WI38 (cell line): ENCODE data around the gene ANKRA2.

ENCODE experiments used
- H3K4me3 ChIP-seq: 2 replicates; pipeline ENCODE4 v1.5.1; 2011; ENCODE audit warnings: low read depth, mild to moderate bottlenecking, control low read depth, low read length
- TF ChIP-seq, protein P1 (sequence below): IDR thresholded peaks from 2 replicates; pipeline ENCODE4 v1.5.1; 2012; ENCODE audit warnings: low read depth, mild to moderate bottlenecking, control low read depth, low read length

Gene ANKRA2, protein sequence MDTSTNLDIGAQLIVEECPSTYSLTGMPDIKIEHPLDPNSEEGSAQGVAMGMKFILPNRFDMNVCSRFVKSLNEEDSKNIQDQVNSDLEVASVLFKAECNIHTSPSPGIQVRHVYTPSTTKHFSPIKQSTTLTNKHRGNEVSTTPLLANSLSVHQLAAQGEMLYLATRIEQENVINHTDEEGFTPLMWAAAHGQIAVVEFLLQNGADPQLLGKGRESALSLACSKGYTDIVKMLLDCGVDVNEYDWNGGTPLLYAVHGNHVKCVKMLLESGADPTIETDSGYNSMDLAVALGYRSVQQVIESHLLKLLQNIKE

DNA sequence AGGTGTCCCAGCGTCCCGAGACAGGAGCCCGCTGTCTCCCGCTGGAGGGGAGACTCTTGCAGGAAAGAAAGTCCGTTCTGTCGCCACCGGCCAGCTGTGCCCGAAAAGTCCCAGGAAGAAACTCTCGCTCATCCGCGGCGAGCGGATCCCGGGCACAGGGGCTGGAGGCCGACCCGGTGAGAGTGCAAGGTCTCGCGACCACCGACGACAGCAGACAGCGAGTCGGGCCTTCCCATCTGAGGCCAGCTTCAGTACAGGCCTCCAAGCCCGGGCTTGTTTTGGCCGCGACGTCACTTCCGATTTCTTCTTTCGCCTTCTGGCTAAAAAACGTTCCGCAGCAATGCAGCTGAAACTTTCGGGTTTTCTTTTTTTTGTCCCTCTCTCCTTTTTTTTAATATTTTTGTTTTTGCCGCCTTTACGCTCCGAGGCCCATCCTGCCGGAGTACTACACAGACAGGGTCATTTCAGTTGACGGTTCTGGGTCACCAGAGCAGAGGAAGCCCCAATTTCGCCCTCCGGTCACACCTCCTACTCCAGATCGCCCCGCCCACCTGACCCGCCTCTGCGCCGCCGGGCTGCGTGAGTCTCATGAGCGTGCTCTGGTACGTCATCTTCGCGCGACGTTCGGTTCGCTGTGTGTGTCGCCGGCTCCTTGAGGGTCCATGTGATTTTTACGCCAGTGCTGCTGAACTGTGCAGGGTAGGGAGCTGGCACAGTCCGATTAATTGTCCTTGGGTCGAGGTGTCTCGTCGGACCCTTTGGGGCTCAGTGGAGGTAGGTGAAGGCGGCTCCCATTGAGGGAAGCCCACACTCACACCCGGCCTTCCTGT, at the start of gene ANKRA2, which contains the start of gene UTP15:
ANKRA2 (minus strand) TSS at position 501 of the 830 bp plus-strand sequence. CDS start 2,758 bp downstream, outside the sequence.
UTP15 (plus strand) TSS at position 605 of the 830 bp plus-strand sequence. CDS start 1,602 bp downstream, outside the sequence.
- TF ChIP-seq, protein P1, sequence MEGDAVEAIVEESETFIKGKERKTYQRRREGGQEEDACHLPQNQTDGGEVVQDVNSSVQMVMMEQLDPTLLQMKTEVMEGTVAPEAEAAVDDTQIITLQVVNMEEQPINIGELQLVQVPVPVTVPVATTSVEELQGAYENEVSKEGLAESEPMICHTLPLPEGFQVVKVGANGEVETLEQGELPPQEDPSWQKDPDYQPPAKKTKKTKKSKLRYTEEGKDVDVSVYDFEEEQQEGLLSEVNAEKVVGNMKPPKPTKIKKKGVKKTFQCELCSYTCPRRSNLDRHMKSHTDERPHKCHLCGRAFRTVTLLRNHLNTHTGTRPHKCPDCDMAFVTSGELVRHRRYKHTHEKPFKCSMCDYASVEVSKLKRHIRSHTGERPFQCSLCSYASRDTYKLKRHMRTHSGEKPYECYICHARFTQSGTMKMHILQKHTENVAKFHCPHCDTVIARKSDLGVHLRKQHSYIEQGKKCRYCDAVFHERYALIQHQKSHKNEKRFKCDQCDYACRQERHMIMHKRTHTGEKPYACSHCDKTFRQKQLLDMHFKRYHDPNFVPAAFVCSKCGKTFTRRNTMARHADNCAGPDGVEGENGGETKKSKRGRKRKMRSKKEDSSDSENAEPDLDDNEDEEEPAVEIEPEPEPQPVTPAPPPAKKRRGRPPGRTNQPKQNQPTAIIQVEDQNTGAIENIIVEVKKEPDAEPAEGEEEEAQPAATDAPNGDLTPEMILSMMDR = no peak
- H3K4me3 ChIP-seq = peak within 1 kb of the TSS; percentile 99

DNA sequence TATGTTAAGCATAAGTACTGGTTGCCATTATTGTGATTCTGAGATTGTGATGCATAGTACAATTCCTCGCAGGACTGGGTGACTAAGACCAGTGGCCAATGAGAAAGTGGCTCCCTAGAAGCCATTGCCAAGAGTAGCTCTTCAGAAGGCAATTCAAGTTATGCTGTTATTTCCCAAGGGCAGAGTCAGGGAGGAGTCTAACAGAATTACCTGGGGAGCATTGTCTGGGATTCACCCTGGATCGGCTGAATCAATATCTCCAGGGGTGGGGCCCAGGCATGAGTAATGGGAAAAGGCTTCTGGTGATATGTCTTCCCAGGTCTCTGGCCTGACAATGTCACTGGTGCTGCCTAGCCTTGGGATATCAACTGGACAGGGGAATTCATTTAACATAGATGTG, 49.6 kb upstream of the ANKRA2 start:
- TF ChIP-seq, protein P1 = no peak

DNA sequence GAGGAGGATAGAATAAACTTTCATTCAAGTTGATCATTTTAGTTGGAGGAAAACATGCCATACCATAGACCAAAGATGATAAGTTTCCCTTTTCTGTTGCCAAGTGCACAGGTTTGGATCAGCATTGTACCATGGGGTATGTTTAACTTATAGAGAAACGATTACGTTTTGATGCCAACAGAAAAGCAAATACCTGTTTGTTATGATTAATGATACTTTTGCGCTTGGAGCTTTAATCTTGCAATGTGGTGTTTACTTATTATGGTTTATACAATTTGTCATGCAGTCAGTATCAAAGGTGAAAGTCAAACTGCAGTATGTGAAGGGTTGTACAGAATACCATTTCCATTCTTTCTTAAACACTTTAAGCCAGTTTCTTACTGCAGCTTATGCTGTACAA, 47.4 kb upstream of the ANKRA2 start:
- TF ChIP-seq, protein P1 = no peak
- H3K4me3 ChIP-seq = no peak overlapping the region

More for the DNA sequence above, 49.6 kb upstream of the ANKRA2 start:
- no peak overlapping the region for H3K4me3 ChIP-seq

DNA sequence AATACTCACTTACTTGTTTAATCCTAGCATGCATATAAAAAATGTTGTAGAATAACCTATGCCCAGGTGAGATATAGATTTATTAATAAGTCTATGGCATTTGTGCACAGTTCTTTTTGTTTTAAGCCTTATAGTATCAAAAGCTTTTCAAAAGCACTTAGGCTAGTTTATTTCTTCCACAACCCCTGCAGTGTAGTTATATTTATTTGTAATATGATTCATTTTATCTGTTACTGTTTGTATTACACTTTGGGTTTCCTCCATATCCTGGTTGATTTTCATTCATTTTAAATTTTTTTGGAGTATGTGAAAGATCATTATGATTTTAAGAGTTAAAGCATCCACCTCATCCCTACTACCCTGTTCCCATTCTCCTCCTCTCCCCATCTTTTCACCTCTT, 41.8 kb upstream of the ANKRA2 start:
- TF ChIP-seq, protein P1 = no peak
- H3K4me3 ChIP-seq = no peak overlapping the region

DNA sequence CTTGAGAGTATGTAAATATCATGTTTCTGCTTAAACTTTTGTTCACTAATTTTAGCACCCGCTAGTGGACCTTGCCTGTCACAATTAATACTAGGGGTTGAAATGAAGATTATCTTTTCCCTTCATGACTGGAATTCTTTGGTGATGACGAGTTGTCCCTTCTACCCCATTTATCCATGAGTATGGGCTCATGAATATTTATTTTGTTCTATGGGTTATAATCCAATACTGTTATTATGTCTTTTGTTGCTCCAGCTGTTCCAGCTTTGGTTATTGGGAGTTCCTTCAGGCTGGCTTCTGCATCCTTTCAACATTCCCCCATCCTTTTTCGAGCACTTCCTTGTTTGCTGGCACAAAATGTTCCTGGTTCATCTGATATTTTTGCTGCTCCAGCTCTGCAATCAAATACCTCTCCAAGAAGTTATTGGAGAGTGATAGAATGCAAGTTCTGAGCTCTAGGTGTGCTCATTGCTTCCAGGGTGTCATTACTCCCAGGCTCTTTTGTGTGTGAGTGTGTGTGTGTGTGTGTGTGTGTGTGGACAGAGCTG, 40.8 kb upstream of the ANKRA2 start:
- no peak overlapping the region for H3K4me3 ChIP-seq
- TF ChIP-seq, protein P1 = no peak

DNA sequence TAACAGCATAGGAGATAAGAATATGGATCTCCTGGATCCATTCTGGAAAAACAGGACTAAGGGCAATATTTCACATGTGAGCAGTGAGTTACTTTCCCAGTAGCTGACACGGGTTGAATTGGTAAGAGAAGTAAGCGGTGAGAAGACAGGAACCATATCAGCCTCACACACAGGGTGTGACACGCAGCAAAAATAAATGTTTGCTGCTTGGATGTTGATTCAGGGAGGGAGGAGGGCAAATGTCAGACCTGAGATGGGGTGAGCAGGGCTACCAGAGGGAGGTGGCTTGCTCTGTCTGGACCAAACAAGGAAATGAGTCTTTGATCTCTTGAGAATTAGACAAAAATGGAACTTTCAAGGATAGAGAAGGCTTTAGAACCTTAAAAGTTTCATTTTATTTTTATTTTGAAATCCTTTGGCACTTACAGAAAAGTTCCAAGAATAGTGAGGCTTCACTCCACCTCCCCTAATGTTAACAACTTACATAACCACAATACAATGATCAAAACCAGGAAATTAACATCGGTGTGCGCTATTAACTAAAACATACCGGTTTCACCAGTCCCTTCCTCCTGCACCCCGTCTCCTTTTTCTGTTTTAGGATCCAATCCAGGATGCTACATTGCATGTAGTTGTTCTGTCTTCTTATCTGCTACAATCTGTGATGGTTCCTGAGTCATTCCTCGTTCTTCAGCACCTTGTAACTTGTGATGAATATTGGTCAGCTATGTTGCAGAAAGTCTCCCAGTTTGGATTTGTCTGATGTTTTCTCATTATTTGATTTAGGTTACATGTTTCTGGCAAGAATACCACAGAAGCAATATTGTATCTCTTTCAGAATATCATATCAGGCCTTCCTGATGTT, 40.0 kb upstream of the ANKRA2 start:
- TF ChIP-seq, protein P1 = no peak
- no peak overlapping the region for H3K4me3 ChIP-seq
